ENCODE data around the gene SMAD6.

DNA sequence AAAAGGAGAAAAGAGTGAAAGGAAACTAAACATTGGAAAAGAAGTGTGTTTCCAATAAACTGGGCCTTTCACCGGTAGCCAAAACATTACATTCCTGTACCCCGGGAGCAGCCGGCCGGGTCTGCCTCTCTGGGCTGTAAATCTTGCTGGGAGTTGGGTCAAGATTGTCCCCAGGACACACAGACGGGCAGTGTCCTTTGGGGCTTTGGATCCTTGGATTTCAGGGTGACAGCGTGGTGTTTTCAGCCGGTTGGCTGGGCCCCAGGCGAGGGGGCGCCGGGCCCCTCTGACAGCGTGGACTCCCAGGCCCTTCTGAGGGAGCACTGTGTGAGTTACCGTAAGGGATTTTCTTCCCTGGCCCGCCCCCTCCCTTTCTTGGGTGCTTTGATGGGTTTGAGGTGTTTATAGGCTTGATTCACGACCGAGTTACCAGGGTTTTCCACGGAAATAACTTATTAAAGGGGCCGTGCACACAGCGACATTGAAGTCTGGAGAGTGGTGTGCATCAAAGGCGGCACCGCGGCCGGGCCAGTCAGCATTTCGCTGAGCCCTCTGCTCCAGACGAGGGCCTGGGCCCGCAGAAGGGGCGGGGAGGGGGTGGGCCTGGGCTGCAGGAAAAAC lies 27.4 kb downstream of the SMAD6 start:
- TF ChIP-seq, protein P1, sequence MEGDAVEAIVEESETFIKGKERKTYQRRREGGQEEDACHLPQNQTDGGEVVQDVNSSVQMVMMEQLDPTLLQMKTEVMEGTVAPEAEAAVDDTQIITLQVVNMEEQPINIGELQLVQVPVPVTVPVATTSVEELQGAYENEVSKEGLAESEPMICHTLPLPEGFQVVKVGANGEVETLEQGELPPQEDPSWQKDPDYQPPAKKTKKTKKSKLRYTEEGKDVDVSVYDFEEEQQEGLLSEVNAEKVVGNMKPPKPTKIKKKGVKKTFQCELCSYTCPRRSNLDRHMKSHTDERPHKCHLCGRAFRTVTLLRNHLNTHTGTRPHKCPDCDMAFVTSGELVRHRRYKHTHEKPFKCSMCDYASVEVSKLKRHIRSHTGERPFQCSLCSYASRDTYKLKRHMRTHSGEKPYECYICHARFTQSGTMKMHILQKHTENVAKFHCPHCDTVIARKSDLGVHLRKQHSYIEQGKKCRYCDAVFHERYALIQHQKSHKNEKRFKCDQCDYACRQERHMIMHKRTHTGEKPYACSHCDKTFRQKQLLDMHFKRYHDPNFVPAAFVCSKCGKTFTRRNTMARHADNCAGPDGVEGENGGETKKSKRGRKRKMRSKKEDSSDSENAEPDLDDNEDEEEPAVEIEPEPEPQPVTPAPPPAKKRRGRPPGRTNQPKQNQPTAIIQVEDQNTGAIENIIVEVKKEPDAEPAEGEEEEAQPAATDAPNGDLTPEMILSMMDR (conservative IDR thresholded peaks at IDR 0.05) = no peak
- TF ChIP-seq ZFX (IDR thresholded peaks at IDR 0.05) = no peak
